COLO668 (cell line): ENCODE data around the gene TRIM44.

ENCODE experiments used
- DNase-seq: peaks from one replicate; lab custom pipeline; 2025; ENCODE audit not compliant: unreplicated experiment; lab: John Stamatoyannopoulos, UW

The TRIM44 gene

GRCh38 chr11:35785287-35786167 is 123.0 kb downstream of the TRIM44 start:
- no peak for DNase-seq

DNA sequence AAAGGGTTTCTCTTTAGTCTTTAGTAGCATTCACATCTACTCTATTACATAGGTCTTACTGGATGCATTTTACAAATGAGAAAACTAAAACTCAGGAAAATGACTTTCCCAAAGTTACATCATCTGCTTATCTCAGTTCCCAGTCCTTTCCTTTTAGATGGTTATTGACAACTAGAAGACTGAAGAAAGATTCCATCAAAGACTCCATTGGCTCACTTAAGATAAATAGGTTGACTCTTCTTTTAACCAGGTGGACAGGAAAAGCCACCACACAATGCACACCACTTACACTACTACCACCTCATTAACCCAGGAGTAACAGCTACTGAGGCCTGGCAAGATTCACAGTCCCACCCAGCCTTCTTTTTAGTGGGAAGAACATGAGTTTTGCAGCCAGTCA is 123.6 kb downstream of the TRIM44 start:
- no peak for DNase-seq

DNA sequence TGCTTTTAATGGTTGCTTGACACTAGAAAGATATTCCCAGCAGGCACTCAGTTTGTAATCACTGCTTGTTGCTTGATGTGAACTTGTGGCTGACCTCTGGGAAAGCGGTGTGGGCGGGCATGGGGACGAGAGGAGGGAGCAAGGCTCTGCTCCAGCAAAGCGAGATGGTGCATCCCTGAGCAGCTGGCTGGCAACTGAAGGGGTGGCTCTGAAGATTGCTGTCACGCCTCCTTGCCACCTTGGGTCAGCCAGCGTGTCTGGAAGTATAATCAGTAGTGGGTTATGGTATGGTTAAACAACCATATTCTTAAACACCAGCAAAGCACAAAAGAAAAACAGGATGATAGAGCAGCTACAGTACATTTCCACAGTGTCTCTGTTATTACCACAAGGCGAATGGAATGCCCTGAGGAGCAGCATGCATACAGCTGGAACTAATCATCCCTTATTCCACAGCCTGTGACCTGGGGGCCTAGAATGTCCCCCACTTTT is 124.5 kb downstream of the TRIM44 start:
- DNase-seq: no peak

GRCh38 chr11:35787626-35788025 is 125.1 kb downstream of the TRIM44 start:
- no peak for DNase-seq

- peak; percentile 58 for DNase-seq
Observed at GRCh38 chr11:35791088-35791958, 128.7 kb downstream of the TRIM44 start.

DNA sequence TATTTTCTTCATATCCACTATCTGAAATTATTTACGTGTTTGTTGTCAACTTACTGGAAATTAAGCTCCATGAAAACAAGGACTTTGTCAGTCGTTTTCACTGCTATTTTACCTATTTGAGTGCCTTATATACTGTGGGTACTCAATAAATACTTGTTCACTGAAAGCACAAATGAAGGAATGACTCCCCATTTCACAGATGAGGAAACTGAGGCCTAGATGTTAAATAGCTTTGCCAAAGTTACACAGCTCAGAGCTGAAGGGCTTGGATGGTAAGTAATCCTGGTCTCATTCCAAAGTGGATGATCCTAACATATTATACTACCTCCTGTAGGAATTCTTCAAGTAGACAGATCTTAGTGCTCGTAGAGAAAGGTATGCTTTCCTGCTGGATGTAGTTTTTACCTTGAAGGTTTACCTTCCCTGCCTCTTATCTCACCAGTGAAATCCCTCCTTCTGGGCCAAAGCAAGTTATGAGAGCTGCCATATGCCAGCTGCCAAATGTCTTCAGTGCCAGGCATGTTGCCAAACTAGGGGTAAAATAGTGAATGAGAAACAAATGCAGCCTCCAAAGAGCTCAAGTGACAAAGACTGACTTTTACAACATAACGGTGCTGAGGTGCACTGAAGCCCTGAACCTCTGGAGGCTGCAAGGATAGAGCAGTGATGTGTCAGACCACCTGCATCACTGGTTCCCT is 129.7 kb downstream of the TRIM44 start:
- DNase-seq: no peak

- no peak for DNase-seq
Observed at GRCh38 chr11:35792846-35793192, 130.2 kb downstream of the TRIM44 start.

- no peak for DNase-seq
Observed at GRCh38 chr11:35794333-35794732, 131.8 kb downstream of the TRIM44 start.

DNA sequence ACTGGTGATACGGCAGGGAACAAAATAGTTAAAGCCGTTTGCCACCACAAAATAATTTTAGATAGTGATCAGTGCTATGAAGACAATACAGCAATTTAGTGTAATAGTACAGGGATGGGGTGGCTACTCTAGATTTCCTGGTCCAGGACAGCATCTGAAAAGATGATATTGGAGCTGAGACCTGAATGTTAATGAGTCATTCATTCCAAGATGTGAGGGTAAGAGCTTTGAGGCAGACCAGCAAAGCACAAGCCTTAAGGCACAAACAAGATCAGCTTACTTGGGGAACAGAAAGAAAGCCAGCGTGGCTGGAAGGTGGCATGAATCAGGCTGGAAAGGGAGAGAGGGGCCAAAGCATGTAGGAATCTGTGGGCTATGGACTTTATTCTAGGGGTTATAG is 132.3 kb downstream of the TRIM44 start:
- no peak for DNase-seq

DNA sequence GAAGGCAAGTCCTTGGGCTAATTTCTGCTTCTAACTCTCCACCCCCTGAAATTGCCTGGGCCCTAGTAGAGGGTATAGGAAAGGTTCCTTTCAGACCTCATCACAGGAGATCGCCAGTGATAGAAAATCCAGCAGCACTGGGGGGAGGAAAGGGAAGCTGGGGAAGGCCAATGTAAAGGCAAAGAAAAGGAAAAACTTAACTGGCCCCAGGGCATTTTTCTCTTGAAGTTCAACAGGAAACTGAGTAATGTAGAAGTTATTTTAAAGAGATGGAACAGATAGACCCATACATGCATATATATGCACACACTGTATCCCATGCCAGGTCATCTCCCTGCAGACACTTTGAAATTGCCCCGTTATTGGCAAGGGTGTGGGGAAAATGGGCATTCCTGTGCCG is 134.0 kb downstream of the TRIM44 start:
- no peak for DNase-seq

DNA sequence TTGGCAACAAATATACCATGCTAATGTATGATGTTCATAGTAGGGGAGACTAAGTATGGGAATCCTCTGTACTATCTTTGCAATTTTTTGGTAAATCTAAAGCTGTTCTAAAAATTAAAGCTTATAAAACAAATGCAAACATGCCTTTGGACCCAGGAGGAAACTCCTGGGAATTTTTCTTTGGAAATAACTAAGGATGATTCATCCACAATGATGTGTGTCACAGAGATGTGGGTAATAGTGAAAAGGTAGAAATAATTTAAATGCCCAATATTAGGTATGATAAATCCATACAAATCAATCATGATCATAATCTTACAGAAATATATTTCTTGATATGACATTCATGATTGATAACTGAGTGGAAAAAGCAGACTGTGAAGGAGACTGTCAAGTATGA is 135.8 kb downstream of the TRIM44 start:
- no peak for DNase-seq

DNA sequence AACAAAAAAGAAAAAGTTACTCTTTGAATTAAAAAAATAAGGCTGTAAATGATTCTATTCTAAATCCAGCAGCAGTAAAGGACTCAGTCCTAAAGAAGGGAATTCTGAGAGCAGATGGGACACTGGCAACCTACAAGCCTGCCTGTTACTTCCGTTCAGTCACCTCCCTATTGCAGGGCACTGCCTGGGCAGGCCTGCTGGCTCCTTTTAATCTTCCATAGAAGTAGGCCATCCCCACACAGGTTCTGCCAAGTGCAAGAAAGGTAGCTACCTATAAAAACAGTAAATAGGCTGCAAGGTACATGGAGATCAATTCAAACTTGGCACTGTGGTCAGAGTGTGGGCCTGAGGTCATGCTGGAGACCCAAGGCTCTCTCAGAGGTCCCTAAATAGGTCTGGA is 136.4 kb downstream of the TRIM44 start:
- no peak for DNase-seq

GRCh38 chr11:35799655-35800054 is 137.1 kb downstream of the TRIM44 start:
- no peak for DNase-seq

DNA sequence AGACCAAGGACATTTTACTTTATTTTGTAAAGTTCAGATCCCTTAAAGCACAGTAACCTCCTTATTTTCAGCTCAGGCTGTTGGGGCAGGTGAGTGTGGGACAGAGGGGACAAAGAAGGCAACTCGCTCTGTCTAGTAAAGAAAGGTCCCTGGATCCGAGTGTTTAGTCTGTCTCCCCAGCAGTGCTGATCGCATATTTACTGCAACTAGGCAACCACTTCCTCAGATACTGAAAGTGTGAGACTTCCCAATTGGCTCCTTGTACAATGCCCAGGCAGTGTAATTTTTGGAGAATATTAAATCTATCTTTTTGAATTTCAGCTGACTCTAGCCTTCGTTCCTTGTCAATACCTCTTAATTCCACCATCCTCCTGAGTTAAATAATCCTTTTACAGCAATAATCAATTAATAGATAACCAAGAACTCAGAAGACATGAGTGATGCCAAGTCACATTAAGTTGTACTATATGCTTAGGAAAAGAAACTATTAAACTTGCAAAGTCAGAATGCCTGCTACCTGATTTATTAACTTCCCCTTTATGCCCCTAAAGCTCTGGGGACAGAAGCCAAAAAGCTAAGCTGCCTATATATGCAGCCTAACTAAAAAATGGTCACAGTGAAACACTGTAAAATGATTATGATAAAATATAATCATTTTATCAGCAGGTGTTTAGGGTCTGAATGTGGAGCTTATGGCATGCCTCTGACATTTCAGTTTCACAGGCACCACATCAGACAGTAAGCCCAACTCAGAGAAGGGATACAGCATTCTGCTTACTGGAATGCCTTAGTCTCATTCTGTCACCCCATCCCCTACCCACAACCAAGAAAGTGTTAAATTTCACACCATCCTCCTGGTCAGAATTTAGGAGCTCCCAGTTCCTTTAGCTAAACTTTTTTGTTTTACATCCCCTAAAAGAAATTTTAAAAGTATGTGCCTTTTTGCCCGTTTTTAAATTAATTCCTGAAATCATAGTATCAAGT is 138.7 kb downstream of the TRIM44 start:
- no peak for DNase-seq

DNA sequence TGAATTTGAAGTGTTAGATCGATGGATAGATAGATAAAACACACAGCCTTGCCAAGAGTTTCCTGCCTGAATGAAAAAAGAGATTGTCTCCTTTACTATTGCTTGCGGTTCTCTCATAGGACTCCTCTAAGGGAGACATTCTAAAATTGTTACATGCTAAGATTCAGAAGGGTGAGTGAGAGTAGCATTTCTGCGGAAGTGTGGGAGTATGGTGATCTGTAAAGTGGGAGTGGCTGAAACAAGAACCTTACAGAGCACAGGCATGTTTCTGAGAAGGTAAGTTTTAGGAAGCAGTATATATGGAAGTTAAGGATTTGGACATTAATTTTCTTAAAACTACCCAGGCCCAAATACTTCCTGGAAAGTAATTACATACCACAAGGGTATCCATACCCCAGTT is 139.6 kb downstream of the TRIM44 start:
- no peak for DNase-seq

DNA sequence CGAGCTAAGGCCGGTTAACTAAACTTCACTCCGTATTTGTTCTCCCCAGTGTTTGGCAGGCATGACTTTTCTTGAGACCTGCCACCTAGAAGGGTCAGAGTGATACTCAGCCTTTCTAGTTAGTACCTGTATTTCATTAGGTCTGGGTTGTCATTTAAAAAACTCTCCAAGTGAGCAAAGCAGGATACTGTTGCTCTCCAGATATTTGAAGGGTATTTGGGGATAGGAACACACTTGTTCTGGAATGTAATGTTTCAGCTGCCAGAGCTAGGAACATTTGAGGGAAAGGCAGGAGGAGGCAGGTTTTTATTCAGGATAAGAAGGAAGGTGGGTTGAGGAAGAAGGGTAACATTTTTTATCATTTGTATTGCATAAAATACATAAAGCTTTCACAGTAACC is 140.1 kb downstream of the TRIM44 start:
- DNase-seq: no peak

GRCh38 chr11:35803115-35803514 is 140.5 kb downstream of the TRIM44 start:
- DNase-seq: no peak

DNA sequence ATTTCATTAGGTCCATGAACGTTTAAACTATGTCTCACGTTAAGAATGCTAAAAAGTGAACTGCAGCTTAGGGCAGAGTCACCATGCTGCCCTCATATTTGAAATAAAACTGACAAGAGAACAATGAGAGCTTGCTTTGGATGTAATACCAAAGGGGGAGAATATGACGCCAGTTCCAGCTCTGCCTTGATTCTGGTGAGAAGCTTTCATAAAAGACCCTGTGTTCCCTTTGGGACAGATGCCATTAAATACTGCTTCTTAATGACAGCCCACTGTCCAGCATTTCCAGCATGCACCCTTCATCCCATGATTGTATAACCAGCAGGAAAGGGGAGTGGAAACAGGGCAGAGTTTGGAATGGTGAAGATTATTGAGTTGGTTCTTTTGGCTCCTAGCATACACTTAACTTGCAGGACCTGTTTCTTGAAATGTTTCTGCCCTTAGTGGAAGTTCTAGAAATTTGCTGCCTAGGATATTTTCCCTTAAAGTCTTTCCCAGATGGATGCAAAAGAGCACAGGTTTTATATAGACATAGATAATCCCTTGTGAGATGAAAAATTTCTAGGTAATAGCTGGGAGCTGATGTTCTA is 142.0 kb downstream of the TRIM44 start:
- DNase-seq: no peak

- no peak for DNase-seq
Observed at GRCh38 chr11:35809561-35809960, 147.0 kb downstream of the TRIM44 start.
